SH-SY5Y (cell line): ENCODE data around the gene PPP2R2C.

Experiments used
- GATA2 ChIP-seq: IDR thresholded peaks from 2 replicates; pipeline ENCODE4 v1.6.1; 2011; ENCODE audit warnings: mild to moderate bottlenecking, low read depth, low read length
- GATA3 ChIP-seq: IDR thresholded peaks from 2 replicates; pipeline ENCODE4 v1.6.1; 2011; ENCODE audit warnings: low read depth, mild to moderate bottlenecking, low read length, moderate library complexity

DNA sequence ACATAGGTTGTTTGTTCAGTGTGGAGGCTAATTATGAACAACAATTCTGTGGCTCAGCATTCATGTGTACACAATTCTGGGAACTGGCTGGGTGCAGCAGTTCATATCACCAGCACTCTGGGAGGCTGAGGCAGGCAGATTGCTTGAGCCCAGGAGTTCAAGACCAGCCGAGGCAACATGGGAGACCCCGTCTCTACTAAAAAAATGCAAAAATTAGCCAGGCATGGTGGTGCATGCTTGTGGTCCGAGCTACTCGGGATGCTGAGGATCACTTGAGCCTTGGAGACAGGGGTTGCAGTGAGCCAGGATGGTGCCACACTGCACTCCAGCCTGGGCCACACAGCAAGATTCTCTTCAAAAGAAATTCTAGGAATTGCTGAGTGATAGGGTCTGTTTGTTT is 4.5 kb upstream of the PPP2R2C start:
- TF ChIP-seq GATA2 (no peak), GATA3 (no peak)
